Measurements from ENCODE around the gene SPOCK2. TPM values are rescaled to one million over a fixed set of nuclear protein-coding genes. Genes with fewer than 3 reads are reported as not detected.
A peak's percentile ranks its signal among the peaks of the same experiment; 100 is the strongest.

SPOCK2 gene
- total and polyA plus RNA-seq, 2 of the 13 experiments (the other 11 are each of a cell fraction or from before 2014, with no cell fraction given) = 8.6 to 30.6 TPM

GRCh38 chr10:72097448-72098300 lies 9.3 kb upstream of the SPOCK2 start (continued):
- TF ChIP-seq DDIT3 (CRISPR knock-in tag; IDR thresholded peaks at IDR 0.05) (no peak), PAF1 (CRISPR knock-in tag; IDR thresholded peaks at IDR 0.05) (no peak), IRX3 (CRISPR knock-in tag; IDR thresholded peaks at IDR 0.05; ENCODE audit: borderline replicate concordance, low read depth) (no peak), ZNF343 (CRISPR knock-in tag; IDR thresholded peaks at IDR 0.05) (no peak), GABPB1 (CRISPR knock-in tag; IDR thresholded peaks at IDR 0.05) (0 out of 2 replicates have a peak, but pooled peaks have one; percentile 5), ZNF503 (CRISPR knock-in tag; IDR thresholded peaks at IDR 0.05) (peak; percentile 80; the same call in 1 of the 2 replicates), HOMEZ (CRISPR knock-in tag; IDR thresholded peaks at IDR 0.05; ENCODE audit: low read depth) (no peak), ZNF276 (CRISPR knock-in tag; IDR thresholded peaks at IDR 0.05; ENCODE audit: low read depth) (no peak), ZNF552 (CRISPR knock-in tag; IDR thresholded peaks at IDR 0.05; ENCODE audit: borderline replicate concordance) (no peak), ZNF619 (CRISPR knock-in tag; IDR thresholded peaks at IDR 0.05) (no peak), TSC22D2 (CRISPR knock-in tag; IDR thresholded peaks at IDR 0.05; ENCODE audit: borderline replicate concordance) (no peak), BCL3 (CRISPR knock-in tag; IDR thresholded peaks at IDR 0.05) (no peak), ZNF354B (CRISPR knock-in tag; IDR thresholded peaks at IDR 0.05) (no peak), AKAP8 (CRISPR knock-in tag; IDR thresholded peaks at IDR 0.05) (no peak), ZNF143 (CRISPR knock-in tag; IDR thresholded peaks at IDR 0.05) (no peak), ZFP41 (CRISPR knock-in tag; IDR thresholded peaks at IDR 0.05; ENCODE audit: borderline replicate concordance) (no peak), ZNF724P (CRISPR knock-in tag; IDR thresholded peaks at IDR 0.05; ENCODE audit: borderline replicate concordance) (no peak), MAX (IDR thresholded peaks at IDR 0.05) (no peak), ZNF430 (CRISPR knock-in tag; IDR thresholded peaks at IDR 0.05) (no peak; the same call in 1 of the 2 replicates), ZNF772 (CRISPR knock-in tag; IDR thresholded peaks at IDR 0.05) (no peak)

All from HepG2 (cell line).